Activated T-cell treated with anti-CD3 and anti-CD28 coated beads for 4 hours (primary cell): ENCODE results near the gene GALNT2.

Experiments
- DNase-seq: peaks from one replicate; pipeline ENCODE4 v3.0.0-alpha.2; 2020

The GALNT2 gene

GRCh38 chr1:230248016-230248888 is 181.2 kb downstream of the GALNT2 start:
- DNase-seq, result no peak

GRCh38 chr1:230248889-230249270 is 181.8 kb downstream of the GALNT2 start:
- no peak for DNase-seq

GRCh38 chr1:230249695-230250480 is 182.8 kb downstream of the GALNT2 start:
- no peak for DNase-seq

GRCh38 chr1:230250666-230251065 is 183.6 kb downstream of the GALNT2 start:
- no peak for DNase-seq

- DNase-seq, result no peak
Measured at GRCh38 chr1:230251644-230252191, 184.7 kb downstream of the GALNT2 start.

GRCh38 chr1:230253150-230253549 is 186.1 kb downstream of the GALNT2 start:
- DNase-seq, result no peak

GRCh38 chr1:230254265-230254664 is 187.2 kb downstream of the GALNT2 start:
- DNase-seq, result no peak

GRCh38 chr1:230255116-230255515 is 188.1 kb downstream of the GALNT2 start:
- DNase-seq, result no peak

- no peak for DNase-seq
Measured at GRCh38 chr1:230255991-230256390, 189.0 kb downstream of the GALNT2 start.

- DNase-seq, result no peak
Measured at GRCh38 chr1:230256896-230257295, 189.9 kb downstream of the GALNT2 start.

- no peak for DNase-seq
Measured at GRCh38 chr1:230259621-230260020, 192.6 kb downstream of the GALNT2 start.

- DNase-seq, result no peak
Measured at GRCh38 chr1:230260831-230261230, 193.8 kb downstream of the GALNT2 start.

GRCh38 chr1:230261928-230262650 is 195.1 kb downstream of the GALNT2 start:
- no peak for DNase-seq

- DNase-seq, result no peak
Measured at GRCh38 chr1:230262867-230263567, 196.0 kb downstream of the GALNT2 start.

GRCh38 chr1:230263568-230264195 is 196.6 kb downstream of the GALNT2 start:
- no peak for DNase-seq

- no peak for DNase-seq
Measured at GRCh38 chr1:230264342-230264741, 197.3 kb downstream of the GALNT2 start.

- no peak for DNase-seq
Measured at GRCh38 chr1:230265200-230266115, 198.4 kb downstream of the GALNT2 start.

- DNase-seq, result no peak
Measured at GRCh38 chr1:230266456-230266855, 199.4 kb downstream of the GALNT2 start.

- no peak for DNase-seq
Measured at GRCh38 chr1:230267338-230268065, 200.5 kb downstream of the GALNT2 start.
